ENCODE data around the gene SULF2.

The SULF2 gene

DNA sequence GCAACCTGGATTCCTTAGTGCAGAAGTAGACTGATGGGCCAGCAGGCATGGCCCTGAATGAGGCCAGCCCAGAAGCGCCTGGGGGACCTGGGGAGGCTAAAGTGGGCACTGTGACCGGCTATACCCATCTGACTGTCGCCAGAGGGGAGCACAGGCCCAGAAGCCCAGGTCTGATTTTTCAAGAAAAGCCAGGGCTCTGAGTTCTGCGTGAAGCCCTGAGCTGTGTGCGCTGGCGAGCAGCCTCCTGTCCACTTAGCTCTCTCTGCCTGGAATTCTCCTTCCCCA, 111.7 kb downstream of the SULF2 start:
- in situ Hi-C loops (cut with MboI; ENCODE audit: low sequenced_read_pairs) = no loop called here

DNA sequence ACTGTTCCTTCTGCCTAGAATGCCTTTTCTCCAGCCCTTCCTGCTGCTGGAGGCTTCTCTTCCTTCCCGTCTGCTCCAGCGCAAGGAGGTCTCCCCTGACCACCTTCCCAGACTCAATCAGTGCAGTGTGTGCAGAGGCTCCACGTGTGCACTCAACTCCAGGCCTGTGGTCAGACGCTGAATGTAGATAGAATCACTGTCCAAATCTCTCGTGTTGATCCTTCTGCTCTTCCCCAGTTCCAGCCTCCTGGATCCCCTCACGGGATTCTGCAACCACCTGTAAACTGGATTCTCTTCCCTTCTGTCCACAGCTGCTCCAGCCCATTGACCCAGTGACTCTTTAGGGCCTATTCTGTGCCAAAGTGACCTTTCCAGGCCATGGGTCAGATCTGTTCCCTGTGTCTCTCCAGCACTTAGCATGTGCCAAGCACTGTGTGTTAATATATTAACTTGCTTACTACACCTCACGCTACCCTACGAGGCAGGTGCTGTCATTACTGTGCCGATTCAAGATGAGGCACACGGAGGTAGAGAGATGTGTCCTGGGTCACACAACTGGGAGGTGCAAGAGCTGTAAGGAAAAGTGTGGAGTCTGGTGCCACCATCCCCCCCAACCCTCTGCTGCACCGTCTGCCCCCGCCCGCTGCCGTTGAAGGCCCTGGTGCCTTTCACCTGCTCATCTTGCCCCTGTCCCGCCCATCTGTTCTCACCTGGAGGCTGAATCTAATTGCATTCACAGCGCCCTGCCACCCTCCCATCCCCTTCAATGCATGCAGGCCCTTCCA, 112.2 kb downstream of the SULF2 start:
- in situ Hi-C loops (cut with MboI; ENCODE audit: low sequenced_read_pairs) = no loop called here

- in situ Hi-C loops (cut with MboI; ENCODE audit: low sequenced_read_pairs) = no loop called here
Observed at GRCh38 chr20:47672166-47672565, 113.1 kb downstream of the SULF2 start.

DNA sequence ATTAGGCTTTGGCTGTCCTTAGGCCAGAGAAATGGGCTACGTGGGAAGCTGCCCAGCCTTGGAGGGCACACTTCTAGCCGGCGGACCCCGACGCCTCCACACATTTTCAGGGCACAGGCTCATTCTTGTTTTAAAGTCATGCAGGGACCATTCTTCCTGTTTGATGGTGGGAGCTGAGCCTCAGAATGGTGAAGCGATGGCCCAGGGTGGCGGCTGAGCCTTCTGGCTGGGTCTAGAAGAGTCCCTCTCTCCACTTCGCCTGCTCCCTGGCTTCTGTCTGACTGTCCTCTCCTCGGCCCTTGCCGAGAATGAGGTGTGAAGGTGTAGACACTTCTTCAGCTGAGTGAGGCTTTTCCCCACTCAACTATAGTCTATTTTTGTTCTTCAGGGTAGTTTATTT, 114.4 kb downstream of the SULF2 start:
- in situ Hi-C loops (cut with MboI; ENCODE audit: low sequenced_read_pairs) = no loop called here

- in situ Hi-C loops (cut with MboI; ENCODE audit: low sequenced_read_pairs) = no loop called here
Observed at GRCh38 chr20:47669927-47670890, 115.1 kb downstream of the SULF2 start.

DNA sequence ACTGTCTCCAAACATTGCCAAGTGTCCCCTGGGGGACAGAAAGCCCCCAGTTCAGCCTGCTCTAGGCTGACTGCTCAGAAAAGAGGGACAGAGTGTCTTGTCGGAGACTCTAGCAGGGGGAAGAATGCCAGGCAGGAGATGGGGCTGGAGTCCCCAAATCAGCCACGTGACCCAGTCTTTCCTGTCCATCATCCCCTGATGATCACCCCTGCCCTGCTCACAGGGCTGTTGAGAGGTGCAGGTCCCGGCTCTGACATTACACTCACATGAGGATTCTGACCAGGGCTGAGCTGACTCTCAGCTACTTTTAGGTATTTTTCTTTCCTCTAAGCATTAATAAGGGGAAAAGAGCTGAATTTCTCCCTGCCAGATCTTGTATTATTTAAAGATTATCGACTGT, 115.8 kb downstream of the SULF2 start:
- in situ Hi-C loops (cut with MboI; ENCODE audit: low sequenced_read_pairs) = no loop called here

GRCh38 chr20:47669152-47669425, 116.2 kb downstream of the SULF2 start:
- in situ Hi-C loops (cut with MboI; ENCODE audit: low sequenced_read_pairs) = no loop called here

DNA sequence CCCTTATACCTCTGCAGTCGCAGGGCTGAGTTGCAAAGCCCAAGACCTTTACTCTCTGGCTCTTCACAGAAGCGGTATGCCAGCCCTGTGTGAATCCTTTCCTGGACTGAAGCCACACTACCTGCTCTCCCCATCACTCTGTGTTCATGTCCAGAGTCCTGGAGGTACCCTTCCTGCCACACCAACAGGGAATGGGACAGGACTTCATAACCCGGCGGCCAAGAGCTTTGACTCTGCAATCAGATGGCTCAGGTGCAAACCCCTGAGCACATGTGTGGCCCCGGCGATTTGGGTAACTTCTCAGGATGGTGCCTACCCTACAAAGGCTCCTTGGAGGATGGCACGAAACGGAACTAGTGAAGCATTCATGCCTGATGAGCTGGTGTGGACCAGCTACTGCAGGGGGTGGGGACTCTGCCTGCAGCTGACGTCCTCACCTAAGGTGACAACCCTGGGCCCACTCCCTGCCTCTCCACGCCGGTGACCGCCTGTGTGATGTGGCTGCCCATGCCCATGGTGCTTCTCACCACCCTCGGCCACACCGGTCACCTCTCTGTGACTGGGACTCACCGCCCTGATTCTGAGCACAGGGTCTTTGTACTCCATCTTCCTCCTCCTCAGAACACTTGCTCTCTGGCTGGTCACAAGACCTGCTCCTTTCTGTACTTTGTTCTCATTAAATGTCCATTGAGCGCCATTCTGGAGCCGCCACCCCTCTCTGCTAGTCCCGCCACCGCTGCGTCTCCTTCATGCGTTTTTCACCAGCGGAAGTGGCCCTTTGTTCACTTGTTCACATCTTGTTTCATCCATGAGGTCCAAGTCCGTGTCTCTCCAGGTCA, 116.7 kb downstream of the SULF2 start:
- in situ Hi-C loops (cut with MboI; ENCODE audit: low sequenced_read_pairs) = no loop called here

DNA sequence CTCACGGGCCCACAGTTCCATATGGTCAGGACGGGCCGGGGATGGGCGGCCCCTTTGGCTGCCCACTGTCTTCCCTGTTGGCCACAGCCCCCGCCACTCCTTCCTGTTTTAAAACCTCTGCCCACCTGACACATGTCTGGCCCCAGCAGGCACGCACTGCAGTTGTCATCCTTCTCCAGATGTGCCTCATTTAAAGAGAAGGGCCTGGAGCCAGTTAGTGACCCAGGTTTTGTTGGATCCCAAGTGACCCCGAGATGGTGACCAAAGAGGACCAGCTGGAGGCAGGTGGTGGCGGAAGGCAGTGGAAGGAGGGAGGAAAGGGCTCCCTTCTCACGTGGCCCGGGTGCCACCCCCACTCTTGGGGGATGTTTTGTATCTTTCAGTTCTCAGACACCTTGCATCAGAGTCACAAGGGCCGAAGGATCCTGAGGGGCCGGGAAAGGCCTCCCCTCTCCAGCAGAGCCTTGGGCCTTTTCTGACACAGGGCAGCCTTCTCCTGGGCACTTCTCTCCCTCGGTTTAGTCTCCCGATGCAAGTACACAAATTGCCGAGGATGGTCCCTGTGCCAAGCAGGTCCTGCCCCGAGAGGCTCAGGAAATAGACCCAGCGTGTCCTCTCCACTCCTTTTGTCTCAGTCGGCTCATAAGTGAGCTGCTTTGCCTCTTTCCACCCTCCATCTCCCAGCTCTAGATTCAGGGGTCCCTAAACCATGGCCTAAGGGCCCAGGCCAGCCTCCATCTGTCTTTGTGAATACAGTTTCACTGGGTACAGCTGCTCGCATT, 117.6 kb downstream of the SULF2 start:
- in situ Hi-C loops (cut with MboI; ENCODE audit: low sequenced_read_pairs) = no loop called here

DNA sequence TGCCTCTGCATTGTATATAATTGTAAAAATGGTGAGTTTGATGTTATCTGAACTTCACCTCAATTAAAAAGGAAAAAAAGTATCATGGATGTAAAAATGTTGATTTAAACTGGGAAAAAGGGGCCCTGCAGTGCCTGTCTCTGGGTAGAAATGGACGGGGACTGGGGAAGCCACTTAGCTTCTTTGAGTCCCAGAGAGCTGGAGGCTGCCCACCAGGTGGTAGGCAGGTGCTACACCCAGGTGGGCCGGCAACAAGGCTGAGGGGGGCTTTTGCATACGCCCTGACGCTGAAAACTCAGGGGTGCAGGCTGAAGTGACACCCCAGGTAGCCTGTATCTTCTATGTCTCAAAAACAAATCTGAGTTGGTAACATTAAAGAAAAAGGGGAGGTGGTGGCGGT, 118.2 kb downstream of the SULF2 start:
- in situ Hi-C loops (cut with MboI; ENCODE audit: low sequenced_read_pairs) = no loop called here

DNA sequence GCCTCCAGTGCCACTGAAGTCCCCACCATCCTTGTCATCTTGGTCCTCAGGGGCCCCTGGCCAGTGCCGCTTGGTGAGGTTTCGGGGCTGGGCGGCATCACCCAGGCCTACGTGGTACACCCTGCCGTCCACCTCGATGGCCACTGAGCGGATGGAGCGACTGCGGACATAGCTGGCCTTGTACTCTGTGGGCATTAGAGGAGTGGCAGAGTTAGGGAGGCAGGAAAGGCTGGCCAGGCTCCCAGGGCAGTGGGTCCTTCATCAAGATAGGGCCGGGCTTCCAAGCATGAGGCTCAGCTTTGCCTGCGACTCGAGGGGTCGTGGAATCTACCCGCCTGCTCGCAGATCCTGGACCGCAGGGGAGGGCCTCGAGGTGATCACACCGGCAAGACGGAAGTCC, 119.0 kb downstream of the SULF2 start:
- in situ Hi-C loops (cut with MboI; ENCODE audit: low sequenced_read_pairs) = no loop called here

GRCh38 chr20:47665221-47665991, 119.9 kb downstream of the SULF2 start:
- in situ Hi-C loops (cut with MboI; ENCODE audit: low sequenced_read_pairs) = no loop called here

- in situ Hi-C loops (cut with MboI; ENCODE audit: low sequenced_read_pairs) = no loop called here
Observed at GRCh38 chr20:47664744-47665143, 120.5 kb downstream of the SULF2 start.

- in situ Hi-C loops (cut with MboI; ENCODE audit: low sequenced_read_pairs) = no loop called here
Observed at GRCh38 chr20:47664068-47664437, 121.2 kb downstream of the SULF2 start.

GRCh38 chr20:47663354-47664067, 121.8 kb downstream of the SULF2 start:
- in situ Hi-C loops (cut with MboI; ENCODE audit: low sequenced_read_pairs) = no loop called here

- in situ Hi-C loops (cut with MboI; ENCODE audit: low sequenced_read_pairs) = no loop called here
Observed at GRCh38 chr20:47662483-47663353, 122.6 kb downstream of the SULF2 start.

DNA sequence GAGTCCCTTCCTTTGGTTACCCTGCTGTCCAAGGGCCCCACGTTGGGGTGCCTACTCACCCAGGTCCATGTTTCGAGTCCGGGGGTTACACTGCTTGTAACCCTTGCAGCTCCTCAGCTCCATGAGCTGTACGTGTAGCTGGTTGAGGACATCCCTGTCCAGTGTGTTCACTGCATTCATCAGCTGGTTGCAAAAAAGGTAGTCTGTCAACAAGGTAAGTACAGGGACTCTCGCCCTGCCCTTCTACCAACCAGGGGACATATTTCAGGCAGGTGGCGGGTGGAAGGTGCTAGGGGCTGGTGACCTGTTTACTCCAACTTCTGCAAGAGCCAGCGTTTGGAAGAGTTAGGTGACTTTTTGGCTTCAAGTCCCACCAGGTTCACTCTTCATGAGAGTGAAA, 123.6 kb downstream of the SULF2 start:
- in situ Hi-C loops (cut with MboI; ENCODE audit: low sequenced_read_pairs) = no loop called here

DNA sequence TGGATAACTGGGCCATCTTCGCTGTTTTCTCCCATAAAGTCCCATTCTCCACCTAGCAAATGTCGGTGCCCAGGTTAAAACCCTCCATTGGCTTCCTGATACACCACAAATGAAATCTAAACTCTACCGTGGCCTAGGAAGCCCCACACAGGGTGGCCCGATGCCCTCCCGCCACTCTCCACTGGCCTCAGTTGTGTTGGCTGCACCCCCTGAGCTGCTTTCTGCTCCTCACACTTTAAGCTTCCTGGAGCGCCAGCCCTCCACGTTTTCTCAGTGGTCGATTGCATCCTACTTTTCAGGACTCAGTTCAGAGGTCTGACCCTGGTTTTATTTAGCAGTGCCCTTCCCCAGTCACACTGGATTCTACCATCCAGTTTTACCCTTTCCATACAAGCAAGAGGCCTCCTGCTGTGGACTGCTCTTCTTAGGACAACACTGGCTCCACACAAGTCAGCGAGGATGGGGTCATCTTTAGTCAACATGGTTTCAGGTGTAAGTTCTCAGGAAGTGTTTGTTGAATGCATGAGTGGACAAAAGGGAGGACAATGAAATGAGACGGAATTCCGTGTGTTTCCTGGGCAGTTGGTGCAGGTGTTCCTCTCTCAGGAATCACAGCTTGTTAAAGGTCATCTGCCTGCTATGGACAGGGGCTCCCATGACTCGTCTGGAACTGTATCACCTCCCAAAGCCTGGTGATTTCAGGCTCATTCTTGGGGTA, 124.1 kb downstream of the SULF2 start:
- in situ Hi-C loops (cut with MboI; ENCODE audit: low sequenced_read_pairs) = no loop called here
